Hypothalamus (tissue), 51 donors: ENCODE results near the gene CBY1.

ENCODE experiments used
- DNase-seq, 51 donors: peaks; one replicate each; lab custom pipeline; 2025; lab: John Stamatoyannopoulos, UW

CBY1 gene

GRCh38 chr22:38645430-38645829, 11.0 kb upstream of the CBY1 start:
- no peak for DNase-seq

- DNase-seq, result no peak
Measured at GRCh38 chr22:38649841-38650522, 6.5 kb upstream of the CBY1 start.

GRCh38 chr22:38652859-38653258, 3.6 kb upstream of the CBY1 start:
- no peak for DNase-seq

GRCh38 chr22:38653741-38654140, 2.7 kb upstream of the CBY1 start:
- no peak for DNase-seq

GRCh38 chr22:38655519-38656255, 751 bp upstream of the CBY1 start:
- DNase-seq, result peak in 4 of 51 donors; percentile 42 to 64 (median 52)

- DNase-seq, result peak in 6 of 51 donors; percentile 1 to 50 (median 9)
Measured at GRCh38 chr22:38657045-38657909, 839 bp downstream of the CBY1 start.

- peak in 27 of 51 donors; percentile 5 to 59 (median 37) for DNase-seq
Measured at GRCh38 chr22:38674888-38675287, 18.4 kb downstream of the CBY1 start.

GRCh38 chr22:38675833-38676232, 19.4 kb downstream of the CBY1 start:
- no peak for DNase-seq

- peak; percentile 43 to 93 (median 84) for DNase-seq
Measured at GRCh38 chr22:38681582-38682335, 25.3 kb downstream of the CBY1 start, which contains the start of gene TOMM22. Gene TOMM22 (plus strand): TSS chr22:38681957. CDS start chr22:38681979, 22 bp downstream.

- no peak for DNase-seq
Measured at GRCh38 chr22:38684895-38685294, 28.5 kb downstream of the CBY1 start.

GRCh38 chr22:38685761-38686160, 29.3 kb downstream of the CBY1 start:
- DNase-seq, result no peak

- DNase-seq, result no peak
Measured at GRCh38 chr22:38689651-38690050, 33.2 kb downstream of the CBY1 start.

GRCh38 chr22:38694049-38694448, 37.6 kb downstream of the CBY1 start:
- no peak for DNase-seq

- no peak for DNase-seq
Measured at GRCh38 chr22:38694940-38695339, 38.5 kb downstream of the CBY1 start.

- no peak for DNase-seq
Measured at GRCh38 chr22:38696606-38697424, 40.4 kb downstream of the CBY1 start.

- DNase-seq, result peak in 1 of 51 donors; percentile 11
Measured at GRCh38 chr22:38697425-38698089, 41.1 kb downstream of the CBY1 start.

GRCh38 chr22:38698407-38699094, 42.1 kb downstream of the CBY1 start:
- DNase-seq, result no peak

GRCh38 chr22:38699143-38699542, 42.7 kb downstream of the CBY1 start:
- no peak for DNase-seq
